Testis (tissue), 2 donors: ENCODE data around the gene ATAD3C.

Experiments
- POLR2A ChIP-seq: fragments of 450-650 bp; IDR thresholded peaks from one replicate; pipeline ENCODE4 v1.6.1; 2017; ENCODE audit warnings: antibody characterized with exemption, mild to moderate bottlenecking, moderate library complexity
- TF ChIP-seq, protein P1 (sequence below), 3 experiments: fragments of 450-650 bp in 2 of 3; fragments of 200-600 bp in 1 of 3; sonication (generic) in 1 of 3; IDR thresholded peaks; one replicate each; pipeline ENCODE4 v1.5.1; 2016 to 2019; ENCODE audit warnings: antibody characterized with exemption in 3 of 3, mild to moderate bottlenecking in 2 of 3, moderate library complexity in 1 of 3

DNA sequence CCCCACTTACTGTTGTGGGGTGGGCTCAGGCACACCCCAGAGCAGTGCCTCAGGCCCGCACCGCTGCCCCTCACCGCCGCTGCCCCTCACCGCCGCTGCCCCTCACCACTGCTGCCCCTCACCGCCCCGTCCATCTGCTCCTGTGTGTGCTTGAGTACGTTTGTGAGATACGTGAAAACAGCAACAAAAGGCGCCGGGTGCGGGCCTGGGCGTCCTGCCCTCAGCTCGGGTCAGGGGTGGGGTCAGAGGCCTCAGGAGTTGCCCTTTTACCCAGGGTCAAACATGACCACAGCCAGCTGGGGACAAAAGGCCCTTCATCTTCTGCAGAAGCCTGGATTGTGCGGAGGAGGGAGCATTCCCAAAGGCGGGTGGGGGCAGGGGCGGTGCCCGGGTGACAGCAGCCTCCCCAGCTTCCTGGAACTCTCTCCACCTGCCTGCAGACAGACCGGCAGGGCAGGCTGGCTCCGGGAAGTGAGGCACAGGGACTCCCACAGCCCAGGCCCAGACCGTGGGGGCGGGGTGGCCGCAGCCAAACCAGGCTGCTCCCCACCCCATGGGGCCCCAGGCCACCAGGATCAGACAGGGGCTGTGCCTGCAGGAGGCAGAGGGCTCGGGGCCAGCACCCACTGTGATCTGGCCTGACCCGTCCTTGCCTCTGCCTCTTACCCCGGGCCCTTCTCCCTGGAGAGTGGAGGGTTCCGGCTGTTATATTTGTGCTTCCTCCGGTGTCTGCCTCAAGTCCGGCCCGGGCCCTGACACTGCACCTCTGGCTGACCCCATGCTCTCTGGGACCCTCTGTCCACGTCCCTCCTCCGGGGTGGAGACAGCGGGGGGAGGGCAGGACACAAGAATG is 16.3 kb upstream of the ATAD3C start:
- TF ChIP-seq, protein P1, sequence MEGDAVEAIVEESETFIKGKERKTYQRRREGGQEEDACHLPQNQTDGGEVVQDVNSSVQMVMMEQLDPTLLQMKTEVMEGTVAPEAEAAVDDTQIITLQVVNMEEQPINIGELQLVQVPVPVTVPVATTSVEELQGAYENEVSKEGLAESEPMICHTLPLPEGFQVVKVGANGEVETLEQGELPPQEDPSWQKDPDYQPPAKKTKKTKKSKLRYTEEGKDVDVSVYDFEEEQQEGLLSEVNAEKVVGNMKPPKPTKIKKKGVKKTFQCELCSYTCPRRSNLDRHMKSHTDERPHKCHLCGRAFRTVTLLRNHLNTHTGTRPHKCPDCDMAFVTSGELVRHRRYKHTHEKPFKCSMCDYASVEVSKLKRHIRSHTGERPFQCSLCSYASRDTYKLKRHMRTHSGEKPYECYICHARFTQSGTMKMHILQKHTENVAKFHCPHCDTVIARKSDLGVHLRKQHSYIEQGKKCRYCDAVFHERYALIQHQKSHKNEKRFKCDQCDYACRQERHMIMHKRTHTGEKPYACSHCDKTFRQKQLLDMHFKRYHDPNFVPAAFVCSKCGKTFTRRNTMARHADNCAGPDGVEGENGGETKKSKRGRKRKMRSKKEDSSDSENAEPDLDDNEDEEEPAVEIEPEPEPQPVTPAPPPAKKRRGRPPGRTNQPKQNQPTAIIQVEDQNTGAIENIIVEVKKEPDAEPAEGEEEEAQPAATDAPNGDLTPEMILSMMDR (IDR thresholded peaks at IDR 0.05) = no peak
- no peak for TF ChIP-seq POLR2A
